ENCODE data around the gene CGB2. TPM values are rescaled to one million over a fixed set of nuclear protein-coding genes. Genes with fewer than 3 reads are reported as not detected.
"Not testable (repeated sequence)": the region's sequence is repeated elsewhere in the genome, so short reads cannot be mapped to it uniquely, and the experiment has no call there.

Gene CGB2
- total and polyA plus RNA-seq, 5 donors, result not detected

GRCh38 chr19:49011194-49011593 is 20.5 kb upstream of the CGB2 start:
- ATAC-seq (no peak), DNase-seq (no peak)
- Histone ChIP-seq H3K4me3 (ENCODE audit: low read length) (no peak overlapping the region), H3K27ac (ENCODE audit: low read length) (no peak overlapping the region), H3K9me3 (ENCODE audit: control insufficient read depth, low read length) (no peaks in the 10 kb centered on the region), H3K27me3 (ENCODE audit: control insufficient read depth, insufficient read depth) (no peaks in the 10 kb centered on the region), H3K4me1 (ENCODE audit: control insufficient read depth, insufficient read depth, low read length) (no peaks in the 10 kb centered on the region)
- intact Hi-C loops (cut with DNase I), result no loop called here
- 85% methylated on average over 17 of the region's 17 CpGs for WGBS

- no peak for ATAC-seq
- 88% methylated on average over 32 of the region's 32 CpGs for WGBS
- DNase-seq, result peak in 1 of 3 donors; percentile 33
- no peaks in the 10 kb centered on the region for H3K27me3 ChIP-seq (ENCODE audit: control insufficient read depth, insufficient read depth)
- intact Hi-C loops (cut with DNase I), result no loop called here
- no peak overlapping the region for H3K27ac ChIP-seq (ENCODE audit: low read length)
- no peaks in the 10 kb centered on the region for H3K9me3 ChIP-seq (ENCODE audit: control insufficient read depth, low read length)
- H3K4me1 ChIP-seq (ENCODE audit: control insufficient read depth, insufficient read depth, low read length), result no peaks in the 10 kb centered on the region
- no peak overlapping the region for H3K4me3 ChIP-seq (ENCODE audit: low read length)
Observed at GRCh38 chr19:49014123-49014869, 17.4 kb upstream of the CGB2 start.

- no peak for ATAC-seq
- no peak overlapping the region for H3K4me3 ChIP-seq (ENCODE audit: low read length)
- intact Hi-C loops (cut with DNase I), result no loop called here
- H3K27me3 ChIP-seq (ENCODE audit: control insufficient read depth, insufficient read depth), result no peaks in the 10 kb centered on the region
- WGBS, result 91% methylated on average over 18 of the region's 18 CpGs
- H3K9me3 ChIP-seq (ENCODE audit: control insufficient read depth, low read length), result no peaks in the 10 kb centered on the region
- peak in 1 of 3 donors; percentile 34 for DNase-seq
- no peak overlapping the region for H3K27ac ChIP-seq (ENCODE audit: low read length)
- no peaks in the 10 kb centered on the region for H3K4me1 ChIP-seq (ENCODE audit: control insufficient read depth, insufficient read depth, low read length)
Observed at GRCh38 chr19:49014870-49015255, 16.8 kb upstream of the CGB2 start.

- H3K27ac ChIP-seq (ENCODE audit: low read length), result no peak overlapping the region
- no peaks in the 10 kb centered on the region for H3K27me3 ChIP-seq (ENCODE audit: control insufficient read depth, insufficient read depth)
- H3K4me1 ChIP-seq (ENCODE audit: control insufficient read depth, insufficient read depth, low read length), result no peaks in the 10 kb centered on the region
- H3K9me3 ChIP-seq (ENCODE audit: control insufficient read depth, low read length), result no peaks in the 10 kb centered on the region
- WGBS, result 95% methylated on average over 26 of the region's 29 CpGs
- intact Hi-C loops (cut with DNase I), result no loop called here
- no peak for ATAC-seq
- no peak overlapping the region for H3K4me3 ChIP-seq (ENCODE audit: low read length)
- DNase-seq, result peak in 1 of 3 donors; percentile 25
Observed at GRCh38 chr19:49016067-49016839, 15.4 kb upstream of the CGB2 start.

- no peaks in the 10 kb centered on the region for H3K27me3 ChIP-seq (ENCODE audit: control insufficient read depth, insufficient read depth)
- H3K9me3 ChIP-seq (ENCODE audit: control insufficient read depth, low read length), result no peaks in the 10 kb centered on the region
- WGBS, result 71% methylated on average over 17 of the region's 17 CpGs
- ATAC-seq (no peak), DNase-seq (no peak)
- H3K27ac ChIP-seq (ENCODE audit: low read length), result no peak within 1 kb of the TSS
- H3K4me3 ChIP-seq (ENCODE audit: low read length), result peak within 1 kb of the TSS; percentile 53
- no peaks in the 10 kb centered on the region for H3K4me1 ChIP-seq (ENCODE audit: control insufficient read depth, insufficient read depth, low read length)
- intact Hi-C loops (cut with DNase I), result no loop called here
Observed at GRCh38 chr19:49017041-49017665, 14.5 kb upstream of the CGB2 start, which contains the start of gene LHB. Gene LHB, minus strand, starts transcription at chr19:49017091. Its CDS starts 10 bp downstream, at chr19:49017081.

- WGBS, result 1% methylated on average over 62 of the region's 62 CpGs
- peak; percentile 66 to 72 for ATAC-seq
- H3K4me3 ChIP-seq (ENCODE audit: low read length), result peak overlapping the region; percentile 53
- no peaks in the 10 kb centered on the region for H3K9me3 ChIP-seq (ENCODE audit: control insufficient read depth, low read length)
- intact Hi-C loops (cut with DNase I), result no loop called here
- H3K27me3 ChIP-seq (ENCODE audit: control insufficient read depth, insufficient read depth), result no peaks in the 10 kb centered on the region
- DNase-seq, result peak; percentile 62 to 80 (median 79)
- no peak overlapping the region for H3K27ac ChIP-seq (ENCODE audit: low read length)
- no peaks in the 10 kb centered on the region for H3K4me1 ChIP-seq (ENCODE audit: control insufficient read depth, insufficient read depth, low read length)
Observed at GRCh38 chr19:49017666-49018351, 13.9 kb upstream of the CGB2 start.

- peak; percentile 6 to 32 for ATAC-seq
- 4% methylated on average over 50 of the region's 50 CpGs for WGBS
- H3K4me3 ChIP-seq (ENCODE audit: low read length), result peak overlapping the region; percentile 53
- H3K9me3 ChIP-seq (ENCODE audit: control insufficient read depth, low read length); H3K27ac ChIP-seq (ENCODE audit: low read length); intact Hi-C loops (cut with DNase I); H3K4me1 ChIP-seq (ENCODE audit: control insufficient read depth, insufficient read depth, low read length); H3K27me3 ChIP-seq (ENCODE audit: control insufficient read depth, insufficient read depth): not testable (repeated sequence)
- peak in 2 of 3 donors; percentile 71 to 79 for DNase-seq
Observed at GRCh38 chr19:49018388-49019241, 13.1 kb upstream of the CGB2 start.

GRCh38 chr19:49019242-49019932 is 12.3 kb upstream of the CGB2 start:
- H3K27ac ChIP-seq (ENCODE audit: low read length), result no peak overlapping the region

GRCh38 chr19:49020342-49020741 is 11.3 kb upstream of the CGB2 start:
- DNase-seq (peak in 1 of 3 donors; percentile 37), ATAC-seq (no peak)
- no peaks in the 10 kb centered on the region for H3K27me3 ChIP-seq (ENCODE audit: control insufficient read depth, insufficient read depth)
- no peaks in the 10 kb centered on the region for H3K4me1 ChIP-seq (ENCODE audit: control insufficient read depth, insufficient read depth, low read length)
- 70% methylated on average over 11 of the region's 11 CpGs for WGBS
- intact Hi-C loops (cut with DNase I), result no loop called here
- H3K4me3 ChIP-seq (ENCODE audit: low read length), result no peak overlapping the region
- H3K27ac ChIP-seq (ENCODE audit: low read length), result no peak overlapping the region
- H3K9me3 ChIP-seq (ENCODE audit: control insufficient read depth, low read length), result no peaks in the 10 kb centered on the region

More at GRCh38 chr19:49019242-49019932, 12.3 kb upstream of the CGB2 start:
- Histone ChIP-seq H3K9me3 (ENCODE audit: control insufficient read depth, low read length) (no peaks in the 10 kb centered on the region), H3K4me3 (ENCODE audit: low read length) (peak overlapping the region; percentile 35), H3K4me1 (ENCODE audit: control insufficient read depth, insufficient read depth, low read length) (no peaks in the 10 kb centered on the region), H3K27me3 (ENCODE audit: control insufficient read depth, insufficient read depth) (no peaks in the 10 kb centered on the region)
- intact Hi-C loops (cut with DNase I), result no loop called here
- peak; percentile 60 to 89 (median 88) for DNase-seq
- peak; percentile 71 to 75 for ATAC-seq
- WGBS, result 15% methylated on average over 41 of the region's 41 CpGs
